GM21723 (cell line): Measurements from ENCODE around the gene CYTH4.

Source experiments
- ATAC-seq: cut with Tn5 transposase; IDR thresholded peaks from one replicate; pipeline ENCODE4 v1.9.1; 2021; ENCODE audit warnings: mild to moderate bottlenecking, moderate library complexity; ENCODE audit not compliant: unreplicated experiment

CYTH4 gene

GRCh38 chr22:37343348-37343747 is 61.0 kb downstream of the CYTH4 start:
- no peak for ATAC-seq

DNA sequence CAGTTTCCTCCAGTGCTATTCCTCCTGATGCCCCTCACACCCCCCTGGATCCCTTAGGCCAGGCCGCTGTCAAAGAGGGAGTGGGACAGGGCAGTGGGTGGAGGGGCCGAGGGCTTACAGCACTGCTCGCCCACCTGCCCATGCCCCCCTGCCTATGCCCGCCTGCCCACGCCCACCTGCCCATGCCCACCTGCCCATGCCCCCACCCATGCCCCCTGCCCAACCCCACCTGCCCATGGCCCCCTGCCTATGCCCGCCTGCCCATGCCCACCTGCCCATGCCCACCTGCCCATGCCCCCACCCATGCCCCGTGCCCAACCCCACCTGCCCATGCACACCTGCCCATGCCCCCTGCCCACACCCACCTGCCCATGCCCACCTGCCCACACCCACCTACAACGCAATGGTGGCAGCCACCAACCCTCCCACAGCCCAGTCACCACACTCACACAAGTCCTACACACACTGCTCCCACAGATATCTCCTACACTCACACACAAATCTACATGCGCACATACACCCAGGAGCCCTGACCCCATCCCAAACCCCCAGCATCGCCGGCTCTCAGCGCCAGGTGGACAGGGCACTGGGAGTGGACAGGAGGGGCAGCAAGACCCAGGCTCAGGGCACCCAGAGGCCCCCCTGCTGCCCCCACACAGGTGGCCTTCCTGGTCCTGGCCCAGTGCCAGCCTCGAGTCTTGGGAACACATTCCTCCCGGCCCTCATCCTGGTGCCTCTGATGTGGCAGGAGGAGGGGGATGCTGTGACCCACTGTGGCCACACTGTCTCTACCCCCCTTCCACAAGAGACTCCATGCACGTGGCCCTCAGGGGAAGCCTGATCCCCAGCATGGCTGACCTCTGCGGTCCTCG is 61.8 kb downstream of the CYTH4 start:
- no peak for ATAC-seq

- no peak for ATAC-seq
Measured at GRCh38 chr22:37344735-37345449, 62.6 kb downstream of the CYTH4 start.

GRCh38 chr22:37345863-37346504 is 63.7 kb downstream of the CYTH4 start:
- ATAC-seq = no peak

DNA sequence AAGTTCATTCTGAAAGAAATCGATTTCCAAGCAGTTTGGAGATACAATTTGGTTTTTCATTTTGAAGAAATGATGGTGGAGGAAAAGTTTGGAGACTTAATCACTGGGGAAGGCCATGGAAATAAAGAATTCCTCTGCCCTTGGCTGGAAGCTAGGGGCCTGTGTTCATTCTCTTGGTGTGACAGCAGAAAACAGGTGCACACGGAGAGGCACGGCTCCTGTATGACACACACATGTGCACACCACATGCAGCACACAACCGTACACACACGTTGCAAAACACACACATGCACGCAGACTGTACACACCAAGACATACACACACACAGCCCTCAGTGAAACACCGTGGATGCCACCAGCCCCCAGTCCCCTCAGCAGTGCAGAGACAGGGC is 64.2 kb downstream of the CYTH4 start:
- no peak for ATAC-seq

DNA sequence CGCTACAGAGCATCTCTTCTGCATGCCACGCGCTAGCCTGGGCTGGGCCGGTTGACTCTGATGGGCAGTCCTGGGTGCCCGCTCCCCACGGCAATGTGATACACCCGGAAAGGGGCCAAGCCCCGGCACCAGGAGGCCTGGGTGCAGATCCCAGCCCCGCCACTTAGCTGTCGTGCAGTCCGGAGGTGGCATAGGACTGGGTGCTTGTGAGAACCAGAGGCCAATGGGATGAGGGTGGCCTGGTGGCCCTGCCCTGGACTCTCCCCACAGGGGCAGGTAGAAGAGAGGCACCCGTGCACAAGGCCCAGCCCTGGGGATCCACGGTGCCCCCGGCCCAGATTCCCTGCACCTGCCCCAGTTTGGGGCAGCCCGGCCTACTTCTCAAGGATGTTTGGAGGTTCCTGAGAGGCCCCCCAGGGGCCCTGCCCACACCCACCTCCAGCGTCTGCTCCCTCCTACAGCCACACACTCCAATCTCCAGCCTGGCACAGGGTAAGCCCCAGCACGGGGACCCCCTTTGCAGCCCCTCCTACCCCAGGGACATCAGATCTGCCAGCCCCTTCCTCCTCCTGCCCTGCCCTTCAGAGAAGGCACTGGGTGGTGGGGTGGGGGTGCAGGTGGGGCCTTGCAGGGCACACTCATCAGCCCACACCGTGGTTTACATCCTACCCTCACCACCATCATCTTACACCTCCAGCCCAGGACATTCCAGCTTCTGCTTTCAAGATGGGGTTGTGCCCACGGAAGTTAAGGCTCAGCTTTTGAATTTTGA is 66.9 kb downstream of the CYTH4 start:
- ATAC-seq = no peak

GRCh38 chr22:37351232-37351631 is 68.9 kb downstream of the CYTH4 start:
- no peak for ATAC-seq

- ATAC-seq = no peak
Measured at GRCh38 chr22:37352481-37352880, 70.2 kb downstream of the CYTH4 start.

- no peak for ATAC-seq
Measured at GRCh38 chr22:37353839-37354238, 71.5 kb downstream of the CYTH4 start.

DNA sequence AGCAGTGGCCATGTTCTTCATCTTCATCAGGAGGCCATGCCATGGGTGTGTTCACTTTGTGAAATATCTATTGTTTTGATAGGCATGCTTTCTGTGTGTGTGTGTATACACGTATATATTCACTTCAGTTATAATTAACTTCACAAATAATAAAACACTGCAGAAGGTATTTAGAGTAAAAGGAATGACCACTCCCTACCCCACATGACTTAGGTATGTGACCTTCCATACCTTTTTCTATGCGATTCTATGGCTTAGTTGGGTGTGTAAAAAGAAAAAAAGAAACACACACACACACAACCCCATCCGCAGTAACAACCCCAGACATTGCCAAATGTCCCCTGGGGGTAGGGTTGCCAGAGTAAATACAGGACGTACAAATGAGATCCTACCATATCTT is 72.0 kb downstream of the CYTH4 start:
- ATAC-seq = no peak

- no peak for ATAC-seq
Measured at GRCh38 chr22:37354670-37355069, 72.4 kb downstream of the CYTH4 start.

GRCh38 chr22:37355174-37355573 is 72.9 kb downstream of the CYTH4 start:
- no peak for ATAC-seq

- ATAC-seq = no peak
Measured at GRCh38 chr22:37356922-37357321, 74.6 kb downstream of the CYTH4 start.

DNA sequence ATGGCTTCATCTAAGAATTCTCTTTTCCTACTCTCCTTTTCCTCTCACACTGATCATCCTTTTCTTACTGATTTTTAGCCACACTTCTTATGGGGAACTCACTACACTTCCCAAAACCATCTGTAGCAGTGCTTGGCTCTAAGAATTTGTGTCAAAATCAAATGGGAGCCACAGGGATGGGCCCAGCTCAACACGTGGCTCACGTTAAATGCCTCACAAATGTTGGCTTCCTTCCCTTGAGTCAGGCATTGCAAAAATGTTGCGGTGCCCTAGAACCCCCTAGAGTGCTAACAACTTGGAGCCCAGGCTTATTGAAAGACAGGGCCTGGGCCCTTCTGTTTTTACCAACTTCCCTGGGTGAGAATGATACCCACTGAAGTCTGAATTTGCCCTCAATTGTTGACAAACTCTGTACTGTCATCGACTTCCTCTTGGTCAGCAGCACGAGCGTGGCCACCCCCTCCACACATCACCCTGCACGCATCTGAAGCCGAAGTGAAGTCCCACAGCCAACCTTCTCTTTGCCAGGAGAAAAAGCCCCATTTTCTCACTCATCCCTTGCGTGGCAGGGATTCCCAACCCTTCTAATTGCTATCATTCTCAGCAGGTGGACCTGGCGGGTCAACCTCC is 75.3 kb downstream of the CYTH4 start:
- ATAC-seq = no peak

DNA sequence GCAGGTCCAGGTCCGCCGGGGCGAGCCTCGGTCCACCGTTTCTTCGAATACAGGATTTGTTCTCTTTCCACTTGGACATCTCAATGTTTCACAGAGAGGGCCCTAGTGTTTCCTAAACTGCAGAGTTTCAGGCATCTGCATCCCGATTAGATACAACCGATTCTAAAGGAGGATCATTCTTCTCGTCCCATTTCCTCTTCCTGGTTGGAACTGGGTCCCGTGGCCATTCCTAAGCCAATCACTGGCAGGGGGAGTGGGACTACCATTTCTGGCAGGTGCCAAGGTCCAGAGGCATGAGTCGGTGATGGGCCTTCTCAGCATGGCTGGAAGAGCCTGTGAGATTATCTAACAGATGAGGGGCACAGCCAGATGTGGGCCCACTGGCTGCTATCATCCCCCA is 76.1 kb downstream of the CYTH4 start:
- no peak for ATAC-seq

GRCh38 chr22:37358917-37359316 is 76.6 kb downstream of the CYTH4 start:
- no peak for ATAC-seq

DNA sequence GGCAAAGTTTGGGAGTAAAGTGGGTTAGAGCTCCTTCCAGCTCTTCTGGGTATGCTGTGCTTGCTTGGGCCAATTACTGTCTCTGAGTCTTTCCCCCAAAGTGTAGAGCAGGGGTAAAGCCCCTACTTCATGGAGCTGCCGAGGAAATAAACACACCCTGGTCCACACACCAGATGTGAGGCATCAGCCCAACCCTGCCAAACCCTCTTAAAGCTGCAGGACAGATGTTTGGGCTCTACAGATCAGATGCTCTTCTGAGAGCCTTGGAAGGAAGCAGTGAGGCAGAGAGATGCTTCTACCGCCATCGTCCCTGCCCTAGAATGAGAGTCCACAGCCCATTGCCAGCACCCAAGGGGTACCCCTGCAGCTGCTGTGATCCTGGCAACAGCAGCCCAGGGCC is 80.3 kb downstream of the CYTH4 start:
- no peak for ATAC-seq

DNA sequence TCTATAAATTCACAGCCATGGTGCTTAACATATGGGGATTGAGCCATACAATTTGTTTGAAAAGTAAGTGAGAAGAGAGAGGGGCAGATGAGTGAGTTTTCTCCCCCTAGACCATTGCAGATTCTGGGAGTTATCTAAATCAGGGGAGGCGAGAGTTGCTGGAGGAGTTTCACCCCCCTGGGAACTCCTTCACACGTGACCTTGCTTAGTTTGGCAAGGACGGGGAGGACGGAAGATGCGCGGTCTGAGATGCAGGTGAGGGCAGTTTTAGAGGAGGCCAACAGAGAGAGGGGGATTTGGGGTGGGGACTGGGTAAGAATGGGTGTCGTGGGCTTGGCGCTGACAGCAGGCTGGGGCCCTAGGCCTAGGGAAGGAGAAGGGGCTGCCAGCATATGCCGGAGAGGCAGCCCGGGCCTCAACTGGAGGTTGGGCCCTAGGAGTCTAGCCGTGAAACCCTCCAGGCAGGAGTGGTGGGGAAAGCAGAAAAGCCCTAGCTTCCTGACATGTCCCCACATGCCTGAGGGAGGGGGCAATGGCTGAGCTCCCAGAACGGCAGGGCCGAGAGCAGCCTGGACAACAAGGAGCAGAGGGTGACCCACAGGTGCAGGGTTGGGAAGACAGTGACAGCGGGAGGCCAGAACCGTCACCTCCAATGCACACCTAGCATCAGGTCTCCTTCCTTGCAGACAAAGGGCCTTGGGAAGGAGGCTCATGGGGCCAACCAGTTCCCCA is 81.1 kb downstream of the CYTH4 start:
- ATAC-seq = no peak
